AML-193 (cell line): ENCODE data around the gene DBN1.

Source experiments
- DNase-seq, 2 experiments: peaks; one replicate each; lab custom pipeline; 2025; lab: John Stamatoyannopoulos, UW

DBN1 gene

DNA sequence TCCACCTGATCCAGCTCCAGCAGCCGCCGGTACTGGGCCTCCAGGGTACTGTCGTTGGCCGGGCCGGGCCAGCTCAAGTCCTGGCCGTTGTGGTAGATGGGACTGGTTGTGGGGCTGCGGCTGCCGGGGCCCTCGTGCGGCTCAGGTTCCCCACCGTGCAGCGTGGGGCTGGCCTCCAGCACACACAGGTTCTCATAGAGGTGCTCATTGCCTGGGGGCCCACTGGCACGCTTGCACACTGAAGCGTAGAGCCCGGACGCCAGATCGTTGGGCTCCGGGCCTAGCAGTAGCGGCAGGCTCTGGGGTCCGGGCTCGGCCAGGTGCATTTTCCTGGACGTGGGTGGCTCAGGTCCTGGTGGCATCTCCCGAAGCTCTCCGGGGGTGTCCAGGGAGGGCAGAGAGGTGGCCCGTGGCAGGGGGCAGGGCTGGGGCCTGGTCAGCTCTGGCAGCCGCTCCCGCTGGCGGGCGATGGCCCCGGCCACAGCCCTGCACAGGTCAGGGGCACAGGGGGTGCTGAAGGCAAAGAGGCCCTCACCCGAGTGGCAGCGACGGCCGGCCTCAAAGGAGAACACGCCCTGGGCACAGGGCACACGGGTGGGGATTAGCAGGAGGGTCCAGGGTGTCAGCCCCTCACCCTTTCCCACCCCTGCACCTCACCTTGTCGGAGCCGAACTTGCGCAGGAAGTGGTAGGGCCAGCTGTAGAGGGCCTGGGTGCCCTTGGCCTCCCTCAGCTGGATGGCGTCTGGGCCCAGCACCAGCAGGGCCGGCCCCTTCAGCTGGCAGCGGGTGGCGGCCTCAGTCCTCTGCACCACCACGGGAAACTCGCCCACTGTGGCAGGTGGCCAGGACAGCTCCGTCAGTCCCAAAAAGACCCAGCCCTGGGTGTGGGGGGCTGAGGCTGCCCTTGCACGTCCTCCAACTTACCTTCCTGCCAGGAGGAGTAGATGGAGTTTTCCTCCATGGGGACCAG, 30.9 kb upstream of the DBN1 start:
- no peak for DNase-seq

DNA sequence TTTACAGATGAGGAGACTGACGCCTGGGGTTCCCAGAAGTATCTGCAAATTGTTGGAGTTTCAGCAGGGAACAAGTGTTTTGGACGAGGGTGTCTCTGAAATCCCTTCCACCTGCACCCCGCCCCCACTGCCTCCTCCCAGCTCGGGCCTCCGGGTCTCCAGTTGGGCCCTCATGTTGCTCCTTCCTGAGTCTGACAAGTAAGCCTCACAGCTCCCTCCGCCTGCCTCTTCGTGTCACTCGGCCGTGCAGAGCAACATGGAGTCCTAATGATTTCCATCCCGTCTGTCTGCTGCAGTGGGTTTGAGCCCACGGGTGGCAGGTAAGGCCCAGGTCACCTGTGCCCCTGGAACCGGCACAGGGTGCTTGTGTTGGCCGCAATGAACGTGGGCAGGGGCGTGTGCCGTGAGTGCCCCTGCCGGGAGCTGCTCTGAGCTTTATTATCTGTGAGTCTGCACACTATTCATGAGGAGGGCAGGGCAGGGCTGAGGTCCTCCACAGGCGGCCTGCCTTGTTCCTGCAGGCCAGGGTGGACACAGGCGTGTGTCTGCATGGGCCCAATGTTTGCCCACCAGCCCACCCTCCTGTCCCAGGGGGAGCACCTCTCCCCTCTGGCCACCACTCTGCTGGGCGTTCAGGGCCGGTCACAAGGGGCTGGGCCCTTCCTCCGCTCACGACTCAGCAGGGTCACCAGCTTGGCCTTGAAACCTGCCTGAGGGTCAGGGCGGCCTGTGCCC, 30.1 kb upstream of the DBN1 start:
- DNase-seq = no peak

GRCh38 chr5:177502886-177503285, 29.5 kb upstream of the DBN1 start:
- DNase-seq = no peak

GRCh38 chr5:177501874-177502678, 28.6 kb upstream of the DBN1 start:
- DNase-seq = no peak

DNA sequence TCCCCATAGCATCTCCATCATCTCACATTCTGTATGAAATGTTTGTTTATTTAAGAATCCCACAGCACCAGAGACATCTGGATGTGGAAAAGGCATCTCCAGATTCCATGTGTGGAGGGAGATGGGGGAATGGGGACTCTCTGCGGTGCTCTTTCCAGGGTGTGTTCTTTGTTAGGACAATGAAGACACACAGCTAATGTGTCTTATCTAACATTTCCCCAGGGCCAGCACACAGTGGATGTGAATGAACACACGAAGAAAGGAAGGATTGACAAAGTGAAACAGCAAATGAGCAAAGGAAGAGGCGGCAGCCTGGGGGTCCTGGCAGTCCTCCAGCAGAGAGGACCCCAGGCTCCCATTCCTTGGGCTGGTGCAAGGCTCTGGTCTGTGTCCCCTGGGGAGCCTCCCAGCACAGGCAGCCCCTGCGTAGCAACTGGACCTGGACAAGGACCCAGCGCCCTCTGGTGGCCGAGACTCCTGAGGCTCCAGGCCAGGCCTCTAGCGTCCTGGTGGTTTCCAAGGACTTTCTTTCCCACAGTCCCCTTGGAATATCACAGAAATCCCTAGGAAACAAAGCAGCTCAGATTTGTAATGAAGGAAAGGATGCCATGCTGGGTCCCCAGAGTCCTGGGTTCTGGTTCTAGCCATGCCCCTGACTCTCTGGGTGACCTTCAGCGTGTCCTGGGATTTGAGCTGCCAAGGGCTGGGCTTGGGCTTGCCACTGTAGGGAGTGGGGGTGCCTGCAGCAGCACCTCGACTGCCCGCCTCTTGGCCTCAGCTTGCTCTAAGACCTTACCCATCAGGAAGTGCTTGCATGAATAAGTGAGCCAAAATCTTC, 27.5 kb upstream of the DBN1 start:
- peak; percentile 55 to 68 for DNase-seq

GRCh38 chr5:177499842-177500241, 26.4 kb upstream of the DBN1 start:
- no peak for DNase-seq

- no peak for DNase-seq
Measured at GRCh38 chr5:177498013-177498787, 24.8 kb upstream of the DBN1 start.

GRCh38 chr5:177497292-177498012, 24.0 kb upstream of the DBN1 start, which contains the start of gene PDLIM7:
Gene PDLIM7, minus strand, starts transcription at chr5:177497604. Its CDS starts 1,092 bp downstream, at chr5:177496512.
- DNase-seq = peak; percentile 91 to 96

- DNase-seq = no peak
Measured at GRCh38 chr5:177496727-177497291, 23.4 kb upstream of the DBN1 start.

DNA sequence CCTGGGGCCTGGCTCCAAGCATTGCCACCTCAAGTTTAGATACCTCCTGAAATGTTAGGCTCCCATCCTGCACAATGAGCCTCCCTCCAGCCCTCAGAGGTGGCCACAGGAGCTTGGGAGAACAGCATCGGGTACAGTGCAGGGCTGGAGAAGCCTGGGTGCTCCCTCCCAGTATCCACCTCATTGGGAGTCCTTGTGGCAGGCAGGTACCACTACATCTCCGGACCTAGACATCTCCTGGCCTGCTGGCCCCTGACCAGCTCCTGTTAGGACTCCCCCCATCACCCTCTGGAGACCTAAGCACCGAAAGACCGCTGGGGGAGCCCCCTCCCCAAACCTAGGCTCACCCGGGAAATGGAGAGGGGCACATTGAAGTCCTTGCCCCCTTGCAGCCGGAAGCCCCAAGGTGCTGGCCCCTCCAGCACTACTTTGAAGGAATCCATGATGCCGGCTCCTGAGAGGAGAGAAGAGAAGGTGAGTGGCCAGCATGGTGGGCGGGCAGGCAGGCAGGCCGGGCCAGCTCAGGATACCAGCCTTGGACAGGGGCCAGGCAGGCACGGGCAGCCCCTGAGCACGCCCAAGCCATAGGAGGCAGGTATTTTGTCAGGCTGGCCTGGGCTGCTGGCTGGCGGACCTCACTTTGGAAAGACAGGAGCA, 22.8 kb upstream of the DBN1 start:
- no peak for DNase-seq

DNA sequence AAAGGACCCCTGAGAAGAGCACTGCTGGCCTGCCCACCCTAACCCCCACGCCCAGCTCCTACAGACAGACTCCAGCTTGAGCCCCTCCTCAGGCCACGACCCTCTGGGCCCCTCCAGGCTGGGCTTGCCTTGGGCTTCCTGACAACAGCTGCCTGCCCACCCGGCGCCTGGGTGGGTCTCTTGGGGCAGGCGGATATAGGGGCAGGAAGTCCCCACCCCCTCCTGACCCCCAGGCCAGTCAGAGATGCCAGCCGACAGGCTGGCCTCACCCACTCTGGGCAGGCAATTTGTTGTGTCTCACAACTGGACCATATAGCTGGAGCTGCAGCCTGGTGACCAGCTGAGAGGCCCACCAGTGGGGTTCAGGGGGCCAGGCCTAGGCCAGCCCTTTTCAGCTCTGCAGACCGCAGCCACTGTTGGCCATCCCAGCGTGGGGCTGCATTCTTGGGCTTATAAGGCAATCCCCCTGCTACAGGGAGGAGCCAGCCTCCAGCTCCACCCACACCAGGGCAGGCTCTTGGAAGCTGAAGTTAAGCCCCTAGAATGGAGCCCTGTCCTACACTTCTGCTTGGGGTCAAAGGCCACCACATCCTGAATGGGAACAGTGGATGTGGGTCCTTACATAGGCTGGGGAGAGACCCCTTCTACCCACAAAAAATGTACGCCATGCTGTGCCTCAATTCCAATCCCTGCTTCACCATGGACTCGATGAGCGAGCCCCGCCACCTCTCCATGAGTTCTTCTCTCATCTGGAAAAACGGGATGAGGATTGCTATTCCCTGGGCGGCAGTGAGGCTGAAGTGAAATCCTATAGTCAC, 22.0 kb upstream of the DBN1 start:
- no peak for DNase-seq

DNA sequence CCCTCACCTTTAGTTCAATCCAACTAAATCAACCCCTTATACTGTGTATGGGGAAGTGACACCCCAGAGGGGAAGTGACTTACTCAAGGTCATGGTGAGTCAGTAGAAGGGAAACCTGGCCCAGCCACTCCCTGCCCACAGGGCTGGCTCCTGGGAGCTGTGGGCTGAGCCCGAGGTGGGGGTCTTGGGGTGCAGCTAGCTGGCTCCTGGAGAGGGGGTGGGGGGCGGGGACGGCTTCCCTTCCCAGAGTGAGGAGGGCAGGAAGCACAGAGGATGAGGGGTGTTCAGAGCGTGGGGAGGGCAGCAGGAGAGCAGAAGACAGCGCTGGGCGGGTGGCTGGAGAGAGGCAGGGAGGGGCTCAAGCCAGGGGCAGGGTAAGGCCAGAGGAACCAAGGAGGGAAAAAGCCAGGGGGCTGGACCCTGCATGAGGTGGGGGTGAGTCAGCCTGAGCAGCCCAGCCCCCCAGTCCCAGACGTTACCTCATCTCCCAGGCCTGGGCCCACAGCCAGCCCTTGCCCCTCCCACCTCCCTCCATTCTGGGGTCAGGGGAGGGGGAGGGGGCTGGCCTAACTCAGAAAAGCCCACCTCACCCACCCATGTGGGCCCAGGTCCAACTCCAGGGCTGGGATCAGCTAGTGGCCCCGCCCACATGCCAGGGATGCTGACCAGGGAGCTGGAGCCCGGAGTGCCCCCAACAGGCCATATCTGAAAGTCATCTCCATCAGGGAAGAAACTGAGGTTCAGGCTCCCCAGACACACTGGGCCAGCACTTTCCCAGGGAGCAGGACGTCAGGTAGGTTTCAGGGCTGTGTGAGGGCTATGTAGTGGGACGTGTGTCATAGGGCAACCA, 21.1 kb upstream of the DBN1 start:
- DNase-seq = peak; percentile 70 to 76

- no peak for DNase-seq
Measured at GRCh38 chr5:177493795-177494345, 20.4 kb upstream of the DBN1 start.

DNA sequence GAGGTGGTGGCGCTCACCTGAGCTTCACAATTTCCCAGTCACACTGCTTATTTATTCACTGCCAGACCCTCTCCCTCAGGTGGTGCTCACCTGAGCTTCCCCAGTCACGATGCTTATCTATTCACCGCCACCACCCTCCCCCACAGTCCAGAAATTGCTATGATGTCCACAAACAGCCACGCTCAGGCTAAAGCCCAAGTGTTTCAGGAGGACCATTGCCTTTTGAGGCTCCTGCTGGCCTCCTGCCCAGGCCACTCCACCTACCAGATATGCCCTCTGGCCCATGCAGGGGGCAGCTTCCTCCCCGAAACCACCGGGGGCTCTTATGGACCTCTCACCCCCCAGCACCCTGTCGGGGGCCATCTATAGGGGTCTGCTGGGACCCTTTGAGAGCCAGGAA, 19.4 kb upstream of the DBN1 start:
- DNase-seq = no peak

GRCh38 chr5:177491983-177492746, 18.7 kb upstream of the DBN1 start:
- no peak for DNase-seq

DNA sequence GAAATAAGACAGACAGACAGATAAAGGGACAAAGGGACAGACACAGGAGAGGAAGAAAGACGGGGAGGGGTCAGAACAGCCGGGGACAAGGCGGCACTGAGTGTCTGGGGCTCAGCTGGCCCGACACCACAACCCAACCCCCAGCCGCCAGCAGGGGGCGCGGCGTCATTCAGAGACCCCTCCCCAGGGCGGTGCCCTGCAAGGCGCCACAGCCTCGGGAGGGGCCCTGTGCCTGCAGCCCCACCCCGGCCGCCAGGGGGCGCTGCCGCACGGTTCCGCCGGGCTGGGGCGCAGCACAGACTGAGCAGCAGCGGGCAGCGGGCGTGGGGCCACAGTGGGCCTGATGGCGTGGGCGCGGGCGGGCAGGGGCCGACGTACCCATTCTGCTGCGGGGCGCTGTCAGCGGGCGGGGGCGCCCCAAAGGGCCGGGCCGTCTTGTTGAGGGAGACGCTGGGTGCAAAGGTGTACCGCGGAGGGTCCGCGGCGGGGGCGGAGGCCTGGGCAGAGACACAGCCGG, 18.1 kb upstream of the DBN1 start:
- DNase-seq = no peak
